ENCODE results near the gene KCTD5. TPM values are rescaled to one million over a fixed set of nuclear protein-coding genes. Genes with fewer than 3 reads are reported as not detected.
"Not testable (repeated sequence)": the region's sequence is repeated elsewhere in the genome, so short reads cannot be mapped to it uniquely, and the experiment has no call there.

Gene KCTD5
- total RNA-seq, 1 experiment from 2014 or later = 36.7 TPM

DNA sequence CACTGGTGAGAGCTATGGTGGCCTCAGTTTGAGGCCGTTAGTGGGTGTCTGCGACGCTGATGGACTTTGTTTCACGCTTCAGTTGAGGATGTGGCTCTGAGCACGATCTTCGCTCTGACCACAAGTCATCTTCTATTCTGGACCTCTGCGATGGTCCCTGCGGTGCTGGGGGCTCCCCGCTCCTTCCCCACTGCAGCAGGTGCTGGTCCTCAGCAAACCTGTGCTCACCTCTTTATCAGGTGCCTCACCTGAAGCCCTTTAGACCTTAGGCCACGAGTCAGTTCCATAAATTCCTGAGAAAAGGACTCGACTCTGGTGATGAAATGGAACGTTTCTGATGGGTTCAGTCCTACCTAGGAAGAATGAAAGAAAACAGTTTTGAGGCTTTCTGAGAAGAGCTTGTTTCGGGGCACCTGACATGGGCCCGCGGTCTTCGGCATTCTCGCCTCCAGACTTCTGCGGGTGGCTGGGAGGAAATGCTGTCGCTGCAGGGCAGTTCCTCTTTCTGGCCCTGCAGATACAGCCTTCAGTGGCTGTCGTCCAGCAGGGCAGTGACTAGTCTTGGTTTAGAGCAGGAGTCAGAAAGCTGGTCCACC is 4.7 kb downstream of the KCTD5 start:
- TF ChIP-seq, protein P1, sequence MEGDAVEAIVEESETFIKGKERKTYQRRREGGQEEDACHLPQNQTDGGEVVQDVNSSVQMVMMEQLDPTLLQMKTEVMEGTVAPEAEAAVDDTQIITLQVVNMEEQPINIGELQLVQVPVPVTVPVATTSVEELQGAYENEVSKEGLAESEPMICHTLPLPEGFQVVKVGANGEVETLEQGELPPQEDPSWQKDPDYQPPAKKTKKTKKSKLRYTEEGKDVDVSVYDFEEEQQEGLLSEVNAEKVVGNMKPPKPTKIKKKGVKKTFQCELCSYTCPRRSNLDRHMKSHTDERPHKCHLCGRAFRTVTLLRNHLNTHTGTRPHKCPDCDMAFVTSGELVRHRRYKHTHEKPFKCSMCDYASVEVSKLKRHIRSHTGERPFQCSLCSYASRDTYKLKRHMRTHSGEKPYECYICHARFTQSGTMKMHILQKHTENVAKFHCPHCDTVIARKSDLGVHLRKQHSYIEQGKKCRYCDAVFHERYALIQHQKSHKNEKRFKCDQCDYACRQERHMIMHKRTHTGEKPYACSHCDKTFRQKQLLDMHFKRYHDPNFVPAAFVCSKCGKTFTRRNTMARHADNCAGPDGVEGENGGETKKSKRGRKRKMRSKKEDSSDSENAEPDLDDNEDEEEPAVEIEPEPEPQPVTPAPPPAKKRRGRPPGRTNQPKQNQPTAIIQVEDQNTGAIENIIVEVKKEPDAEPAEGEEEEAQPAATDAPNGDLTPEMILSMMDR (IDR thresholded peaks at IDR 0.05; ENCODE audit: unreplicated experiment) = no peak
- H3K9me3 Mint-ChIP-seq (ENCODE audit: low read depth, unreplicated experiment) = no peaks in the 10 kb centered on the region
- H3K4me1 Mint-ChIP-seq (ENCODE audit: low read depth, unreplicated experiment) = no peaks in the 10 kb centered on the region
- H3K4me3 Mint-ChIP-seq (ENCODE audit: low read depth, unreplicated experiment) = no peak overlapping the region
- intact Hi-C loops (cut with micrococcal nuclease; ENCODE audit: unreplicated experiment) = no loop called here
- no peak for DNase-seq
- peaks cover 18% of the 10 kb centered on the region for H3K36me3 Mint-ChIP-seq (ENCODE audit: insufficient read depth, unreplicated experiment)
- BruUV-seq (replicated peaks) = no TSS peak
- no peaks in the 10 kb centered on the region for H3K27me3 Mint-ChIP-seq (ENCODE audit: unreplicated experiment)
- no peak overlapping the region for H3K27ac Mint-ChIP-seq (ENCODE audit: unreplicated experiment)
- CTCF ChIA-PET = no interaction called here

DNA sequence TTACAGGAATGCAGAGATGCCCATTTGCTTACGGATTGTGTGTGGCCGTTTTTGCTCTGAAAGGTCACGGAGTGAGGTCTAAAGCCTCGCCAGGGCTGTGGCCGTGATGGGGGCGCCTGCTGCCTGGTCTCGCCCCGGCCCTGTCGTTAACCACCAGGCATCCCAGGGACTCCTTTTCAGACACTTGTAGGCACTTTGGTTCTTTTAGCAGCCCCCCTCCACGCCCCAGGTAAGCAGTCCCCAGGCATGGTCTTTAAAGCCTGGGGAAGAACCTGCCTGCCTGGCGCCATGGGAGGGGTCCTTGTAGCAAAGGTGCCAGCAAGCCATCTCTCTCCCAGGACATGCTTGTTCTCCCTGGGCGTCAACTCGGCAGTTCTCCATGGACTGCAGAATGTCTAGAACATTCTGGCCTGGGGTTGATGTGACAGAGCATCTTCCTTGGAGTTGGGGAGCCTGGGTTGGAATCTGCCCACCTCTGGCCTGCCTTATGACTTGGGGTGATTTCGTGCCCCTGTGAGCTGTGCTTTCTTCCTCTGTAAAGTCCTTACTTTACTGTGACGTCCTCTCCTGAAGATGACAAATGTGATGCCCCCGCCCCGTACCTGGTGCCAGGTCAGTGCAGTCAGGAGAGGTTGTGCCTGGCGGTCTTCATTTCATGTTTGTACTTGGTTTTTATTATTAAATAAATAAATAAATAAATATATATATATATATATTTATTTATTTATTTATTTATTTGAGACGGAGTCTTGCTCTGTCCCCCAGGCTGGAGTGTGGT is 5.4 kb downstream of the KCTD5 start:
- H3K9me3 Mint-ChIP-seq (ENCODE audit: low read depth, unreplicated experiment) = no peaks in the 10 kb centered on the region
- DNase-seq = no peak
- CTCF ChIA-PET = no interaction called here
- intact Hi-C loops (cut with micrococcal nuclease; ENCODE audit: unreplicated experiment) = no loop called here
- no peaks in the 10 kb centered on the region for H3K27me3 Mint-ChIP-seq (ENCODE audit: unreplicated experiment)
- TF ChIP-seq, protein P1 (IDR thresholded peaks at IDR 0.05; ENCODE audit: unreplicated experiment) = no peak
- BruUV-seq (replicated peaks) = no TSS peak
- peaks cover 11% of the 10 kb centered on the region for H3K36me3 Mint-ChIP-seq (ENCODE audit: insufficient read depth, unreplicated experiment)
- no peak overlapping the region for H3K4me3 Mint-ChIP-seq (ENCODE audit: low read depth, unreplicated experiment)
- no peaks in the 10 kb centered on the region for H3K4me1 Mint-ChIP-seq (ENCODE audit: low read depth, unreplicated experiment)
- no peak overlapping the region for H3K27ac Mint-ChIP-seq (ENCODE audit: unreplicated experiment)

DNA sequence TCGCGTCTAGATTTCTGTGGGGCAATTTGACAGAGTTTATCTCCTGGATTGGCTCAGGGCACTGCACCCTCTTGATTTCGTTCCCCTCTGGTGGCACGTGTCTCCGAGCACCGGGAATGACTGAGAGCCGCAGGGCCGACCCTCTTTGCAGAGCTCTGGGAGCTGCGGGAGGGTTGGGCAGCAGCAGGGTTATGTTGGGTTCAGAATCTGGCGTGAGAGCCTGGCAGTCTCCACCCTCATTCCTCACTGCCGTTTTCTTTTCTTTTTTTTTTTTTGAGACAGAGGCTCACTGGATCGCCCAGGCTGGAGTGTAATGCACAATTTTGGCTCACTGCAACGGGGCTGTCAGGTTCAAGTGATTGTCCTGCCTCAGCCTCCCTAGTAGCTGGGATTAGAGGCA is 7.1 kb downstream of the KCTD5 start:
- H3K27ac Mint-ChIP-seq (ENCODE audit: unreplicated experiment); H3K9me3 Mint-ChIP-seq (ENCODE audit: low read depth, unreplicated experiment); H3K27me3 Mint-ChIP-seq (ENCODE audit: unreplicated experiment); H3K4me3 Mint-ChIP-seq (ENCODE audit: low read depth, unreplicated experiment); intact Hi-C loops (cut with micrococcal nuclease; ENCODE audit: unreplicated experiment); H3K36me3 Mint-ChIP-seq (ENCODE audit: insufficient read depth, unreplicated experiment); H3K4me1 Mint-ChIP-seq (ENCODE audit: low read depth, unreplicated experiment); CTCF ChIA-PET; DNase-seq; BruUV-seq (replicated peaks): not testable (repeated sequence)

DNA sequence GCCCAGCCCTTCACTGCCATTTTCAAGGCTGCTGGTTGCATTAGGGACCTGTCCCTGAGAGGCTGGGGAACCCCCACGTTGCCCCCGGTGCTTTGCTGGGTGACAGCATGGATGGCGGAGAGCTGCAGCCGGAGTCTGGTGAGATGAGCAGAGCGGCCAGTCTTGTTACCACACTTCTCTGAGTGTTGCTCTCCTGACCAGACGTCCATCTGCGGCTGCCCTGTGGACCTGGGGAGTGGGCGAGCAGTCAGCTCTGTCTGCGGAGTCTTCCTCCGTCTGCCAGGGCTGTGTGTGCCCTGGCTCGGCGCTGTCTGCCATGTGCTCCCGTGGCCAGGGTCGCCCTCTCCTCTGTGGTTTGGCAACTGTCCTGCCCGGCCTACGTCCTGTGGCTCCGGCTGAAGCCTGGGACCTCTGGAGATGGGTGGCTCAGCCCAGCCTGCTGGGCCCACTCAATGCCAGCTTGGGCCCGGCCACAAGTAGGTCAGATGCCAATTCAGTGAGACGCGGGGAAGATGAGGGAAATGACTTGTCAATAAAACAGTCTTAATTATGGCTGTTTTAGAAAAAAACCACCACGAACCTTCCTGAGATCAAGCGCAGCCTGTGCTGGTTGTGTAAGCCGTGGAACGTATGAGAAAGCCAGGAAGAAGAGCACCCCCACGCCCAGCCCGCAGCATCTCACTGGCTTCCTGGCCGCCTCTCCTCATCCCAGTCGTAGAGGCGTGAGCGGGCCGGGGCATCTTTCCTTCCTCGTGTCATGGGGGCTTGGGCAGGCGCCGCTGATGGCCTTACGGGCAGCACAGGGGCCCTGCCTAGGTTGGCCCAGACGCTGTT is 7.9 kb downstream of the KCTD5 start:
- CTCF ChIA-PET = no interaction called here

More for the DNA sequence above, 7.9 kb downstream of the KCTD5 start:
- Mint-ChIP-seq H3K4me3 (ENCODE audit: low read depth, unreplicated experiment) (no peak overlapping the region), H3K27ac (ENCODE audit: unreplicated experiment) (no peak overlapping the region), H3K36me3 (ENCODE audit: insufficient read depth, unreplicated experiment) (peaks cover 5% of the 10 kb centered on the region), H3K27me3 (ENCODE audit: unreplicated experiment) (no peaks in the 10 kb centered on the region), H3K9me3 (ENCODE audit: low read depth, unreplicated experiment) (no peaks in the 10 kb centered on the region), H3K4me1 (ENCODE audit: low read depth, unreplicated experiment) (no peaks in the 10 kb centered on the region)
- DNase-seq = no peak
- BruUV-seq (replicated peaks) = no TSS peak
- intact Hi-C loops (cut with micrococcal nuclease; ENCODE audit: unreplicated experiment) = no loop called here
- TF ChIP-seq, protein P1 (IDR thresholded peaks at IDR 0.05; ENCODE audit: unreplicated experiment) = no peak

All from Calu3 (cell line).